Measurements from ENCODE around the gene THBD.

DNA sequence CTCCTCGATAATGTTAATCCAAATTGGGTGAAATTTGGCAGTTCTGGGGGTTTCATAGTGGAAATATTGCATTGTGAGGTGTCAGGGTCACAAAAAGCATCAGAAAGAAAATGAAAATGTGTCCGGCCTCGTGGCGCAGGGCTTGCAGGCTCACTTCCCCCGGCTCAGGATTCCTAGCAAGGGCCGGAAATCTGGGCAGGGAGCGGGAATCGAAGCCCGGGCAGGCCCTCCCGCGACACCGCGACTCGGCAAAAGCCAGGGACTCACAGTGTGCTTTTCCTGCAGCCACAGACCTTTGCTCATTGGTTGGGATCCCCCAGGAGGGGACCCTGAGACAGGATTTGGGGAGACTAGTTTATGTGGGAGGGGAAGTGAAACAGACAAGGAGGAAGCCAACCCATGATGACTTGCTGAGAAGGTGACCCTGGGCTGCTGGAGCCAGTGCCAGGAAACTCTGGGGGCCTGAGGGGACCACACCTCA is 37.5 kb upstream of the THBD start:
- TF ChIP-seq CTCF (IDR thresholded peaks at IDR 0.05; ENCODE audit: insufficient read depth, low read depth, low read length) (no peak), EZH2 (IDR thresholded peaks at IDR 0.05; ENCODE audit: insufficient read depth, low read length) (no peak)
